ENCODE data around the gene FZR1. TPM values are rescaled to one million over a fixed set of nuclear protein-coding genes. Genes with fewer than 3 reads are reported as not detected.

FZR1 gene
- total and polyA plus RNA-seq, 7 donors, result 12.8 to 25.8 (median 24.3) TPM

GRCh38 chr19:3537438-3538240, 31.5 kb downstream of the FZR1 start:
- Histone ChIP-seq H3K27me3 (ENCODE audit: insufficient read depth in 3 of 3, low read length in 2 of 3) (no peaks in the 10 kb centered on the region), H3K27ac (no peak overlapping the region), H3K9me3 (no peaks in the 10 kb centered on the region), H3K4me1 (no peaks in the 10 kb centered on the region), H3K4me3 (no peak overlapping the region), H3K36me3 (ENCODE audit: insufficient read depth in 1 of 2, low read depth in 1 of 2) (peaks cover 3 to 42% of the 10 kb centered on the region in 2 donors)
- WGBS, 3 donors, result 83 to 89% (median 88%) methylated on average over 20 to 22 of the region's 22 CpGs
- ATAC-seq, result peak in 3 of 4 donors; percentile 12 to 29 (median 20)
- no peak for DNase-seq
- intact Hi-C loops (cut with DNase I), result no loop called here
- TF ChIP-seq CTCF (IDR thresholded peaks at IDR 0.05), result no peak

- H3K4me3 ChIP-seq, result no peak overlapping the region
- no peak overlapping the region for H3K27ac ChIP-seq
- WGBS, 3 donors, result 80 to 87% (median 81%) methylated on average over 22 to 25 of the region's 25 CpGs
- H3K36me3 ChIP-seq (ENCODE audit: insufficient read depth in 1 of 2, low read depth in 1 of 2), result peaks cover 3 to 34% of the 10 kb centered on the region in 2 donors
- H3K4me1 ChIP-seq, result no peaks in the 10 kb centered on the region
- intact Hi-C loops (cut with DNase I), result no loop called here
- no peak for DNase-seq
- H3K9me3 ChIP-seq, result no peaks in the 10 kb centered on the region
- TF ChIP-seq CTCF (IDR thresholded peaks at IDR 0.05), result no peak
- H3K27me3 ChIP-seq (ENCODE audit: insufficient read depth in 3 of 3, low read length in 2 of 3), result no peaks in the 10 kb centered on the region
- ATAC-seq, result no peak
Observed at GRCh38 chr19:3538258-3538929, 32.3 kb downstream of the FZR1 start.

- 62 to 68% (median 65%) methylated on average over 25 to 28 of the region's 28 CpGs for WGBS, 3 donors
- no peaks in the 10 kb centered on the region for H3K27me3 ChIP-seq (ENCODE audit: insufficient read depth in 3 of 3, low read length in 2 of 3)
- DNase-seq, result no peak
- intact Hi-C loops (cut with DNase I), result no loop called here
- no peaks in the 10 kb centered on the region for H3K9me3 ChIP-seq
- no peak within 1 kb of the TSS for H3K27ac ChIP-seq
- peaks cover 3 to 26% of the 10 kb centered on the region in 2 donors for H3K36me3 ChIP-seq (ENCODE audit: insufficient read depth in 1 of 2, low read depth in 1 of 2)
- no peak for TF ChIP-seq CTCF (IDR thresholded peaks at IDR 0.05)
- ATAC-seq, result peak in 2 of 4 donors; percentile 6 to 13
- no peak within 1 kb of the TSS for H3K4me3 ChIP-seq
- H3K4me1 ChIP-seq, result no peaks in the 10 kb centered on the region
Observed at GRCh38 chr19:3538965-3539755, 33.0 kb downstream of the FZR1 start, which contains the start of gene TEKTIP1. Gene TEKTIP1, plus strand, starts transcription at chr19:3539174. Its CDS starts 4 bp downstream, at chr19:3539178.

- no peak for DNase-seq
- WGBS, 3 donors, result 93 to 100% (median 97%) methylated on average over 1 of the region's 1 CpG
- intact Hi-C loops (cut with DNase I), result no loop called here
- H3K27me3 ChIP-seq (ENCODE audit: insufficient read depth in 3 of 3, low read length in 2 of 3), result no peaks in the 10 kb centered on the region
- no peak overlapping the region for H3K27ac ChIP-seq
- ATAC-seq, result no peak
- no peak overlapping the region for H3K4me3 ChIP-seq
- no peak for TF ChIP-seq CTCF (IDR thresholded peaks at IDR 0.05)
- H3K4me1 ChIP-seq, result no peaks in the 10 kb centered on the region
- no peaks in the 10 kb centered on the region for H3K9me3 ChIP-seq
- H3K36me3 ChIP-seq (ENCODE audit: insufficient read depth in 1 of 2, low read depth in 1 of 2), result peaks cover 3 to 21% of the 10 kb centered on the region in 2 donors
Observed at GRCh38 chr19:3539756-3540118, 33.6 kb downstream of the FZR1 start.
